ENCODE measurements around the gene RICTOR. TPM values are rescaled to one million over a fixed set of nuclear protein-coding genes. Genes with fewer than 3 reads are reported as not detected.
"Not testable (repeated sequence)": the region's sequence is repeated elsewhere in the genome, so short reads cannot be mapped to it uniquely, and the experiment has no call there.

RICTOR gene
- total RNA-seq, 4 donors from 2014 or later: 21.7 to 46.7 (median 33.4) TPM

GRCh38 chr5:39053189-39053588 lies 21.0 kb downstream of the RICTOR start:
- no peak for DNase-seq (ENCODE audit: low spot score in 2 of 2)
- WGBS, 2 donors: 87 to 96% methylated on average over 4 of the region's 4 CpGs
- intact Hi-C loops (cut with DNase I; ENCODE audit: low total_unique reads): no loop called here
- no peak overlapping the region for H3K4me3 ChIP-seq (ENCODE audit: low read depth, poor library complexity, severe bottlenecking)
- TF ChIP-seq POLR2A (IDR thresholded peaks at IDR 0.05) (no peak), CTCF (IDR thresholded peaks at IDR 0.05) (no peak)

- TF ChIP-seq CTCF (IDR thresholded peaks at IDR 0.05): no peak
- no peak for TF ChIP-seq POLR2A (IDR thresholded peaks at IDR 0.05)
- WGBS, 2 donors: 94 to 95% methylated on average over 3 of the region's 3 CpGs
- DNase-seq (ENCODE audit: low spot score in 2 of 2): no peak
- no peak overlapping the region for H3K4me3 ChIP-seq (ENCODE audit: low read depth, poor library complexity, severe bottlenecking)
- intact Hi-C loops (cut with DNase I; ENCODE audit: low total_unique reads): no loop called here
Measured at GRCh38 chr5:39052141-39052540, 22.1 kb downstream of the RICTOR start.

GRCh38 chr5:39049315-39049714 lies 24.9 kb downstream of the RICTOR start:
- 97 to 100% methylated on average over 1 of the region's 1 CpG for WGBS, 2 donors
- intact Hi-C loops (cut with DNase I; ENCODE audit: low total_unique reads): no loop called here
- TF ChIP-seq CTCF (IDR thresholded peaks at IDR 0.05): no peak
- TF ChIP-seq POLR2A (IDR thresholded peaks at IDR 0.05): no peak
- no peak overlapping the region for H3K4me3 ChIP-seq (ENCODE audit: low read depth, poor library complexity, severe bottlenecking)
- DNase-seq (ENCODE audit: low spot score in 2 of 2): no peak

- TF ChIP-seq POLR2A (IDR thresholded peaks at IDR 0.05): no peak
- no peak for TF ChIP-seq CTCF (IDR thresholded peaks at IDR 0.05)
- 42 to 48% methylated on average over 1 of the region's 1 CpG for whole genome bisulfite sequencing, 2 donors
- intact Hi-C loops (cut with DNase I; ENCODE audit: low total_unique reads): no loop called here
- H3K4me3 ChIP-seq (ENCODE audit: low read depth, poor library complexity, severe bottlenecking): no peak overlapping the region
- DNase-seq (ENCODE audit: low spot score in 2 of 2): no peak
Measured at GRCh38 chr5:39040875-39041274, 33.3 kb downstream of the RICTOR start.

- intact Hi-C loops (cut with DNase I; ENCODE audit: low total_unique reads); DNase-seq (ENCODE audit: low spot score in 2 of 2); H3K4me3 ChIP-seq (ENCODE audit: low read depth, poor library complexity, severe bottlenecking): not testable (repeated sequence)
- 88 to 95% methylated on average over 12 of the region's 12 CpGs for WGBS, 2 donors
Measured at GRCh38 chr5:39034493-39034892, 39.7 kb downstream of the RICTOR start.

- DNase-seq (ENCODE audit: low spot score in 2 of 2): no peak
- intact Hi-C loops (cut with DNase I; ENCODE audit: low total_unique reads): no loop called here
- TF ChIP-seq CTCF (IDR thresholded peaks at IDR 0.05): no peak
- no peak for TF ChIP-seq POLR2A (IDR thresholded peaks at IDR 0.05)
- WGBS, 2 donors: 98 to 100% methylated on average over 1 of the region's 1 CpG
- H3K4me3 ChIP-seq (ENCODE audit: low read depth, poor library complexity, severe bottlenecking): no peak overlapping the region
Measured at GRCh38 chr5:39031041-39031440, 43.2 kb downstream of the RICTOR start.

Data from lower leg skin (tissue), 4 donors.